HepG2 (cell line): Measurements from ENCODE around the gene AHSG. TPM values are rescaled to one million over a fixed set of nuclear protein-coding genes. Genes with fewer than 3 reads are reported as not detected.
"Not testable (repeated sequence)": the region's sequence is repeated elsewhere in the genome, so short reads cannot be mapped to it uniquely, and the experiment has no call there.

Source experiments
- ATAC-seq: fragments of 200-7000 bp; cut with Tn5 transposase; 3 replicates; pipeline ENCODE4 v1.9.1; 2020; ENCODE audit warnings: mild to moderate bottlenecking, moderate library complexity
- BruUV-seq: library from RNA; stranded (reverse); fragments of 400-500 nt; replicated peaks from 2 replicates; lab custom pipeline; 2021; lab: Mats Ljungman, UMichigan
- CTCF ChIA-PET: fragments of 300-600 bp; formaldehyde crosslinking; extraction: SDS; loops from one replicate; lab custom pipeline; 2021; ENCODE audit warnings: low total read pairs, inconsistent platforms, low intra/inter-chr PET ratio; lab: Yijun Ruan, JAX
- POLR2A ChIA-PET: fragments of 350-600 bp; sonication (Branson Sonifier 250); formaldehyde crosslinking; loops from one replicate; lab custom pipeline; 2020; ENCODE audit warnings: antibody characterized with exemption, inconsistent platforms; lab: Yijun Ruan, JAX
- DNase-seq: peaks from one replicate; pipeline ENCODE4 v3.0.0-alpha.2; 2015; ENCODE audit warnings: low spot score
- FAIRE-seq: peaks from 3 replicates; lab custom pipeline; 2011; peaks lifted over from hg19 to GRCh38; lab: Jason Lieb, UNC
- H2AFZ ChIP-seq: one replicate; pipeline ENCODE4 v1.6.1; 2011; ENCODE audit warnings: low read length, inconsistent platforms
- H3K27ac ChIP-seq: fragments of 300-600 bp; 3 replicates; pipeline ENCODE4 v1.8.0; 2011; ENCODE audit warnings: mixed run types, mild to moderate bottlenecking, mixed read lengths, low read length, inconsistent platforms; ENCODE audit not compliant: insufficient read depth; ENCODE audit errors: extremely low read length
- H3K27me3 ChIP-seq, 2 experiments: fragments of 200-600 bp in 1 of 2; 2 replicates in 1 of 2; 3 replicates in 1 of 2; pipeline versions ENCODE4 v1.6.0 to v1.8.0; 2011; ENCODE audit warnings: low read length in 2 of 2, mild to moderate bottlenecking in 2 of 2, moderate library complexity in 2 of 2, inconsistent platforms in 1 of 2; ENCODE audit not compliant: insufficient read depth in 2 of 2, control insufficient read depth in 1 of 2
- H3K36me3 ChIP-seq, 2 experiments: fragments of 200-600 bp in 1 of 2; replicated peaks in 1 of 2; 2 replicates in 1 of 2; 3 replicates in 1 of 2; pipeline versions ENCODE4 v1.5.1 to v1.8.0; 2011; ENCODE audit warnings: low read length in 2 of 2, inconsistent platforms in 1 of 2; ENCODE audit not compliant: insufficient read depth in 2 of 2, control insufficient read depth in 1 of 2
- H3K4me1 ChIP-seq: 2 replicates; pipeline ENCODE4 v1.5.1; 2012; ENCODE audit warnings: low read length, inconsistent platforms; ENCODE audit not compliant: insufficient read depth
- H3K4me2 ChIP-seq: 2 replicates; pipeline ENCODE4 v1.6.0; 2011; ENCODE audit warnings: low read depth, low read length, inconsistent platforms
- H3K4me3 ChIP-seq, 3 experiments: fragments of 200-600 bp in 1 of 3; sonication (generic), shearing (Covaris generic) in 1 of 3; replicated peaks in 1 of 3; 2 replicates each; pipeline ENCODE4 v1.5.1; 2011 to 2016; ENCODE audit warnings: low read length in 3 of 3, inconsistent platforms in 2 of 3, low read depth in 2 of 3, mild to moderate bottlenecking in 2 of 3, control low read depth in 1 of 3, mixed read lengths in 1 of 3; ENCODE audit not compliant: insufficient read depth in 1 of 3
- H3K79me2 ChIP-seq: one replicate; pipeline ENCODE4 v1.6.1; 2011; ENCODE audit warnings: low read length, inconsistent platforms; ENCODE audit not compliant: insufficient read depth
- H3K9ac ChIP-seq: 2 replicates; pipeline ENCODE4 v1.6.0; 2011; ENCODE audit warnings: mild to moderate bottlenecking, low read depth, low read length, inconsistent platforms; ENCODE audit not compliant: insufficient read depth
- H3K9me3 ChIP-seq: 2 replicates; pipeline ENCODE4 v1.5.1; 2012; ENCODE audit warnings: mild to moderate bottlenecking, low read length
- H4K20me1 ChIP-seq: 2 replicates; pipeline ENCODE4 v1.6.0; 2011; ENCODE audit warnings: inconsistent platforms, mild to moderate bottlenecking, low read length, moderate library complexity; ENCODE audit not compliant: insufficient read depth
- BRD4 ChIP-seq: sonication (generic); formaldehyde crosslinking; IDR thresholded peaks from 2 replicates; pipeline ENCODE4 v1.4.0; 2020; ENCODE audit warnings: missing genetic modification reagents
- SMARCC2 ChIP-seq: fragments of 450-650 bp; IDR thresholded peaks from 2 replicates; pipeline ENCODE4 v1.6.1; 2017; ENCODE audit warnings: antibody characterized with exemption, mild to moderate bottlenecking
- WGBS: methylation state at CpG from one replicate; pipeline ENCODE4 v1.1.6; 2017; ENCODE audit warnings: low lambda C conversion rate; 5-methylcytosine and 5-hydroxymethylcytosine counted together
- in situ Hi-C: cut with HindIII; loops from 2 replicates; pipeline ENCODE4 v1.10.0; 2017; ENCODE audit warnings: low pct_unique_long_range_greater_than_20kb; ENCODE audit not compliant: extremely low pct_ligation_motif_present
- intact Hi-C: fragments of 100-400 bp; cut with micrococcal nuclease; formaldehyde crosslinking; loops from one replicate; pipeline ENCODE4 v1.10.0; 2022; ENCODE audit not compliant: unreplicated experiment
- polyA plus RNA-seq, 8 experiments: library from polyadenylated mRNA; depleted of rRNA in 3 of 8; stranded (reverse) in 7 of 8; unstranded in 1 of 8; fragments of >200 nt; fragmentation: Illumina TruSeq in 4 of 8; extraction: Trizol in 4 of 8; gene quantifications; 2 replicates each; pipeline versions ENCODE4 v1.2.1 to v1.2.3, GENCODE V29; 2011 to 2016; ENCODE audit warnings: low read depth in 4 of 8, missing spikeins in 1 of 8, mixed read lengths in 1 of 8; ENCODE audit not compliant: insufficient read depth in 1 of 8
- total RNA-seq, 5 experiments: library from RNA; depleted of rRNA; stranded (reverse); fragments of >200 nt; fragmentation: Illumina TruSeq; extraction: Trizol; gene quantifications; 2 replicates each; pipeline ENCODE4 v1.2.3, GENCODE V29; 2016; ENCODE audit warnings: low read depth in 1 of 5
- TF ChIP-seq, protein P1 (sequence below): sonication (generic); formaldehyde crosslinking; IDR thresholded peaks from 2 replicates; pipeline ENCODE4 v1.4.0; 2020; ENCODE audit warnings: missing genetic modification reagents
- TF ChIP-seq, protein P2 (sequence below): sonication (generic); formaldehyde crosslinking; IDR thresholded peaks from 2 replicates; pipeline ENCODE4 v1.4.0; 2020; ENCODE audit warnings: mild to moderate bottlenecking, missing genetic modification reagents

Gene AHSG
- total and polyA plus RNA-seq, 2 of the 13 experiments (the other 11 are each of a cell fraction or from before 2014, with no cell fraction given) = 2,043 to 19,152 TPM

DNA sequence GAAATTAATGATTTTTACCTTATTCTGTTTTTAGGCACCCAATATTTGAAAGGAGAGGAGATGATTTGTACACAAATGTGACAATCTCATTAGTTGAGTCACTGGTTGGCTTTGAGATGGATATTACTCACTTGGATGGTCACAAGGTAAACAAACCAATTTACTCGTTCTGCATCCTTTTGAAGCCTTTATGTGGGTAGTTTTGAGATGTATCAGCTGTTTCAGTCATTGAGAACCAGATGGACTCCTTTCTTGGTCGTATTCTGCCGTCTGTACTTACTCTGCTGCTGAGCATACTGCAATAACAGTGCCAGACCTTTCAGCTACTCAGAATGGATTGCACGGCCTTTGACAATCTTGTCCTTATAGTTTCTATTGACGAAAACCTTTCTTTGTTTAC is 29.0 kb upstream of the AHSG start:
- no peak for FAIRE-seq
- H3K27me3 ChIP-seq = no peaks in the 10 kb centered on the region
- ChIA-PET POLR2A (interaction anchor here (1.2 to 24.0 kb wide), 3 partner anchors 13 to 27 kb away, joined by 3 to 854 read pairs (median 11); partner anchors contain the start of genes AHSG and DNAJB11), CTCF (no interaction called here)
- peaks cover 7% of the 10 kb centered on the region for H3K4me1 ChIP-seq
- DNase-seq = no peak
- no peaks in the 10 kb centered on the region for H3K79me2 ChIP-seq
- no peaks in the 10 kb centered on the region for H4K20me1 ChIP-seq
- no peak overlapping the region for H3K4me2 ChIP-seq
- H3K27ac ChIP-seq = no peak overlapping the region
- no peaks in the 10 kb centered on the region for H3K9me3 ChIP-seq
- H3K36me3 ChIP-seq = peaks cover 14 to 66% of the 10 kb centered on the region in 2 experiments
- intact Hi-C loops = no loop called here
- no peak for TF ChIP-seq SMARCC2
- TF ChIP-seq BRD4 (CRISPR knock-in tag) = no peak
- TF ChIP-seq, protein P1, sequence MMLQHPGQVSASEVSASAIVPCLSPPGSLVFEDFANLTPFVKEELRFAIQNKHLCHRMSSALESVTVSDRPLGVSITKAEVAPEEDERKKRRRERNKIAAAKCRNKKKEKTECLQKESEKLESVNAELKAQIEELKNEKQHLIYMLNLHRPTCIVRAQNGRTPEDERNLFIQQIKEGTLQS (CRISPR knock-in tag) = no peak
- TF ChIP-seq, protein P2, sequence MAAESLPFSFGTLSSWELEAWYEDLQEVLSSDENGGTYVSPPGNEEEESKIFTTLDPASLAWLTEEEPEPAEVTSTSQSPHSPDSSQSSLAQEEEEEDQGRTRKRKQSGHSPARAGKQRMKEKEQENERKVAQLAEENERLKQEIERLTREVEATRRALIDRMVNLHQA (CRISPR knock-in tag) = no peak
- no peak overlapping the region for H3K9ac ChIP-seq
- no TSS peak for BruUV-seq
- H2AFZ ChIP-seq = no peak overlapping the region
- in situ Hi-C loops = no loop called here
- 82% methylated on average over 5 of the region's 5 CpGs for WGBS
- no peak overlapping the region for H3K4me3 ChIP-seq
- no peak for ATAC-seq

DNA sequence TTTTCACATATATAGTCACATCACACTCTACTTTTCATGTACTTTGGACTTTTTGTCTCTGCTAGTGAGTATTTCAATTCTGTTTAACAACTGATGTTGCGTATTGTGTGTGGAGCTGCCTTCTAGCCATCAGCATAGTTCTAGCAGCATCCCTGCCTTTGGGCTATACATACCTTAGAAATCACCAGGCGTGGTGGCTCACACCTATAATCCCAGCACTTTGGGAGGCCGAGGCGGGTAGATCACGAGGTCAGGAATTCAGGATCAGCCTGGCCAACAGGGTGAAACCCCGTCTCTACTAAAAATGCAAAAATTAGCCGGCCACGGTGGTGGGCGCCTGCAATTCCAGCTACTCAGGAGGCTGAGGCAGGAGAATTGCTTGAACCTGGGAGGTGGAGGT is 26.6 kb upstream of the AHSG start:
- H3K9me3 ChIP-seq, H3K79me2 ChIP-seq, H3K4me2 ChIP-seq, H3K27ac ChIP-seq, H3K27me3 ChIP-seq, H3K9ac ChIP-seq, intact Hi-C loops, DNase-seq, BruUV-seq, H3K4me3 ChIP-seq, H2AFZ ChIP-seq, CTCF ChIA-PET, in situ Hi-C loops, ATAC-seq, H4K20me1 ChIP-seq, FAIRE-seq: not testable (repeated sequence)
- H3K4me1 ChIP-seq = peaks cover 31% of the 10 kb centered on the region
- peaks cover 12 to 47% of the 10 kb centered on the region in 2 experiments for H3K36me3 ChIP-seq
- POLR2A ChIA-PET = interaction anchor here (2.5 to 24.0 kb wide), 2 partner anchors 16 to 25 kb away, joined by 11 to 854 read pairs; partner anchors contain the start of genes AHSG and DNAJB11
- 94% methylated on average over 9 of the region's 9 CpGs for WGBS
